Gastrocnemius medialis (tissue), 4 donors: ENCODE data around the gene GUCY1A1. TPM values are rescaled to one million over a fixed set of nuclear protein-coding genes. Genes with fewer than 3 reads are reported as not detected.

Source experiments
- ATAC-seq, 2 donors: fragments of 150-250 bp; one replicate each; pipeline ENCODE4 v1.9.1; 2016
- DNase-seq, 2 donors: peaks; one replicate each; pipeline ENCODE4 v3.0.0-alpha.2; 2019
- H3K27ac ChIP-seq, 4 donors: fragments of 200-600 bp; sonication (generic); 1 replicate in 1 of 4; 2 replicates in 3 of 4; pipeline ENCODE4 v1.5.1; 2016 to 2018; ENCODE audit warnings: mild to moderate bottlenecking in 2 of 4, moderate library complexity in 1 of 4
- H3K27me3 ChIP-seq, 3 donors: fragments of 200-600 bp; sonication (generic) in 2 of 3; 1 replicate in 1 of 3; 2 replicates in 2 of 3; pipeline versions ENCODE4 v1.5.1 to v1.6.0; 2016 to 2019; ENCODE audit warnings: mild to moderate bottlenecking in 1 of 3, moderate library complexity in 1 of 3
- H3K36me3 ChIP-seq, 2 donors: fragments of 200-600 bp; sonication (generic) in 1 of 2; one replicate each; pipeline ENCODE4 v1.5.1; 2017 to 2018
- H3K4me1 ChIP-seq, 2 donors: fragments of 200-600 bp; sonication (generic) in 1 of 2; one replicate each; pipeline ENCODE4 v1.5.1; 2016 to 2017; ENCODE audit warnings: mild to moderate bottlenecking in 2 of 2
- H3K4me3 ChIP-seq, 4 donors: fragments of 200-600 bp; sonication (generic) in 3 of 4; 1 replicate in 1 of 4; 2 replicates in 3 of 4; pipeline ENCODE4 v1.5.1; 2016 to 2019; ENCODE audit warnings: mild to moderate bottlenecking in 2 of 4
- H3K9me3 ChIP-seq, 3 donors: fragments of 200-600 bp; sonication (generic) in 2 of 3; 1 replicate in 1 of 3; 2 replicates in 2 of 3; pipeline ENCODE4 v1.5.1; 2016 to 2019
- POLR2A ChIP-seq, 2 donors: fragments of 450-650 bp; IDR thresholded peaks; one replicate each; pipeline ENCODE4 v1.6.1; 2017; ENCODE audit warnings: antibody characterized with exemption in 2 of 2, mild to moderate bottlenecking in 2 of 2, moderate library complexity in 2 of 2
- in situ Hi-C, 4 donors: fragments of 200-750 bp; cut with MboI; loops; one replicate each; pipeline versions ENCODE4 v1.15.0 to v1.8.0; 2017; ENCODE audit warnings: low sequenced_read_pairs in 4 of 4
- intact Hi-C: fragments of 100-400 bp; cut with DNase I; formaldehyde crosslinking; loops from one replicate; pipeline ENCODE4 v1.15.1; 2023; ENCODE audit warnings: low total_unique reads
- total RNA-seq, 4 donors: library from RNA; depleted of rRNA; stranded (reverse); fragments of >200 nt; gene quantifications; one replicate each; pipeline versions ENCODE4 v1.1.0 to v1.2.3, GENCODE V29; 2016
- TF ChIP-seq, protein P1 (sequence below), 5 experiments: fragments of 450-650 bp in 3 of 5; fragments of 200-600 bp in 2 of 5; sonication (generic) in 2 of 5; IDR thresholded peaks in 4 of 5; conservative IDR thresholded peaks in 1 of 5; 1 replicate in 4 of 5; 2 replicates in 1 of 5; pipeline ENCODE4 v1.5.1; 2016 to 2019; ENCODE audit warnings: antibody characterized with exemption in 5 of 5, mild to moderate bottlenecking in 3 of 5, moderate library complexity in 3 of 5

The GUCY1A1 gene
- total RNA-seq, 4 donors from 2014 or later, result 5.8 to 15.5 (median 9.6) TPM

DNA sequence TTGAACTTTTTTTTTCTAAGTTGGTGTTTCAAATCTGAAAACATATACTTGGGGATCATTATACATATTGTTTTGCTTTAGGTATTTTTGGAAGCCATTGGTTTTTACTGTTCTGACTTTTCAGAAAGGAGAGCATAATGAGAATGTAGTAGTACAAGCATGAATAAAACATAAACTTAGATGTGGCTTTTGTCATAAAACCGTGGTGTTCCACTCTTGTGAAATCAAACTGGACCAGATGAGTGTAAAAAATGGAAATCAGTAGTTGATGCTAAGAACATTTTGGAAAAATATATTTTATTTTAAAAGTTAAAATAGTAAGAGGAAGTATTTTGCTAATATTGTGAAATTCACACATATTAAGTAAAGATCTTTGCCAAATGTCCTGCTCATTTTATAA lies 29.6 kb downstream of the GUCY1A1 start:
- DNase-seq (no peak), ATAC-seq (no peak)
- peaks cover 0 to 6% of the 10 kb centered on the region in 2 donors for H3K4me1 ChIP-seq
- H3K4me3 ChIP-seq, result no peak overlapping the region
- no peak overlapping the region for H3K27ac ChIP-seq
- TF ChIP-seq POLR2A (IDR thresholded peaks at IDR 0.05), result no peak
- TF ChIP-seq, protein P1, sequence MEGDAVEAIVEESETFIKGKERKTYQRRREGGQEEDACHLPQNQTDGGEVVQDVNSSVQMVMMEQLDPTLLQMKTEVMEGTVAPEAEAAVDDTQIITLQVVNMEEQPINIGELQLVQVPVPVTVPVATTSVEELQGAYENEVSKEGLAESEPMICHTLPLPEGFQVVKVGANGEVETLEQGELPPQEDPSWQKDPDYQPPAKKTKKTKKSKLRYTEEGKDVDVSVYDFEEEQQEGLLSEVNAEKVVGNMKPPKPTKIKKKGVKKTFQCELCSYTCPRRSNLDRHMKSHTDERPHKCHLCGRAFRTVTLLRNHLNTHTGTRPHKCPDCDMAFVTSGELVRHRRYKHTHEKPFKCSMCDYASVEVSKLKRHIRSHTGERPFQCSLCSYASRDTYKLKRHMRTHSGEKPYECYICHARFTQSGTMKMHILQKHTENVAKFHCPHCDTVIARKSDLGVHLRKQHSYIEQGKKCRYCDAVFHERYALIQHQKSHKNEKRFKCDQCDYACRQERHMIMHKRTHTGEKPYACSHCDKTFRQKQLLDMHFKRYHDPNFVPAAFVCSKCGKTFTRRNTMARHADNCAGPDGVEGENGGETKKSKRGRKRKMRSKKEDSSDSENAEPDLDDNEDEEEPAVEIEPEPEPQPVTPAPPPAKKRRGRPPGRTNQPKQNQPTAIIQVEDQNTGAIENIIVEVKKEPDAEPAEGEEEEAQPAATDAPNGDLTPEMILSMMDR (IDR thresholded peaks at IDR 0.05 in 4 of 5, conservative IDR thresholded peaks at IDR 0.05 in 1 of 5), result no peak
- no peaks in the 10 kb centered on the region for H3K27me3 ChIP-seq
- intact Hi-C loops, result loop anchor here (10.0 kb wide), 1 partner anchor 69 kb away; no protein-coding TSS in a partner anchor
- in situ Hi-C loops, result no loop called here
- no peaks in the 10 kb centered on the region for H3K9me3 ChIP-seq
- no peaks in the 10 kb centered on the region for H3K36me3 ChIP-seq

DNA sequence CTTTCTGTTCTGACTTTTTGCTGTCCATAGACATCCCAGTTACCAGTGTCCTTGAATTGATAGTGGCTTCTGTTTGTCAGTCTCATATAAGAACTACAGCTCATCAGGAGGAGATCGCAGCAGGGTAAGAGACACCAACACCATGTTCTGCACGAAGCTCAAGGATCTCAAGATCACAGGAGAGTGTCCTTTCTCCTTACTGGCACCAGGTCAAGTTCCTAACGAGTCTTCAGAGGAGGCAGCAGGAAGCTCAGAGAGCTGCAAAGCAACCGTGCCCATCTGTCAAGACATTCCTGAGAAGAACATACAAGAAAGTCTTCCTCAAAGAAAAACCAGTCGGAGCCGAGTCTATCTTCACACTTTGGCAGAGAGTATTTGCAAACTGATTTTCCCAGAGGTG lies 30.1 kb downstream of the GUCY1A1 start:
- H3K36me3 ChIP-seq, result no peaks in the 10 kb centered on the region
- no peak overlapping the region for H3K4me3 ChIP-seq
- TF ChIP-seq, protein P1 (IDR thresholded peaks at IDR 0.05 in 4 of 5, conservative IDR thresholded peaks at IDR 0.05 in 1 of 5), result no peak
- TF ChIP-seq POLR2A (IDR thresholded peaks at IDR 0.05), result no peak
- intact Hi-C loops, result loop anchor here (10.0 kb wide), 1 partner anchor 68 kb away; no protein-coding TSS in a partner anchor
- no peaks in the 10 kb centered on the region for H3K9me3 ChIP-seq
- no peak for ATAC-seq
- DNase-seq, result no peak
- H3K27ac ChIP-seq, result no peak overlapping the region
- in situ Hi-C loops, result no loop called here
- no peaks in the 10 kb centered on the region for H3K27me3 ChIP-seq
- H3K4me1 ChIP-seq, result peaks cover 0 to 6% of the 10 kb centered on the region in 2 donors

DNA sequence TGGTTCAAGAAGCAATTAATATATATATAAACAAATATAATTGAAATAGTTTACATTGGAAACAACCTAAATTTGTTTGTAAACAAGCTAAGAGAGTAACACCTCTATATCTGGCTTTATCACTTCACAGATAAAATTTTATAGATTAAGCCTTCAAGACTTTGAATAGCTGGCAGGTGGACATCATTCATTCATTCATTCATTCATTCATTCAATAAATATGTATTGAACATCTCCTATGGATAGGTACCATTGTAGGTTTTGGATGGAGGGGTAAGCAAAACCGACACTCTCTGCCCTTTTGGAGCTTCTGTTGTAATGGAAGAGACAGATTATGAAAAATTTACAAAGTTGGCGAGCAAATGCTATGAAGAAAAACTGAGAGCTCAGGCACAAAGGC lies 35.2 kb downstream of the GUCY1A1 start:
- in situ Hi-C loops (no loop called here), intact Hi-C loops (no loop called here)
- no peak for TF ChIP-seq POLR2A (IDR thresholded peaks at IDR 0.05)
- TF ChIP-seq, protein P1 (IDR thresholded peaks at IDR 0.05 in 4 of 5, conservative IDR thresholded peaks at IDR 0.05 in 1 of 5), result no peak
- H3K27ac ChIP-seq, result no peak overlapping the region
- H3K4me1 ChIP-seq, result no peaks in the 10 kb centered on the region
- DNase-seq, result no peak
- no peaks in the 10 kb centered on the region for H3K9me3 ChIP-seq
- no peaks in the 10 kb centered on the region for H3K27me3 ChIP-seq
- H3K36me3 ChIP-seq, result no peaks in the 10 kb centered on the region
- no peak overlapping the region for H3K4me3 ChIP-seq
- ATAC-seq, result no peak

DNA sequence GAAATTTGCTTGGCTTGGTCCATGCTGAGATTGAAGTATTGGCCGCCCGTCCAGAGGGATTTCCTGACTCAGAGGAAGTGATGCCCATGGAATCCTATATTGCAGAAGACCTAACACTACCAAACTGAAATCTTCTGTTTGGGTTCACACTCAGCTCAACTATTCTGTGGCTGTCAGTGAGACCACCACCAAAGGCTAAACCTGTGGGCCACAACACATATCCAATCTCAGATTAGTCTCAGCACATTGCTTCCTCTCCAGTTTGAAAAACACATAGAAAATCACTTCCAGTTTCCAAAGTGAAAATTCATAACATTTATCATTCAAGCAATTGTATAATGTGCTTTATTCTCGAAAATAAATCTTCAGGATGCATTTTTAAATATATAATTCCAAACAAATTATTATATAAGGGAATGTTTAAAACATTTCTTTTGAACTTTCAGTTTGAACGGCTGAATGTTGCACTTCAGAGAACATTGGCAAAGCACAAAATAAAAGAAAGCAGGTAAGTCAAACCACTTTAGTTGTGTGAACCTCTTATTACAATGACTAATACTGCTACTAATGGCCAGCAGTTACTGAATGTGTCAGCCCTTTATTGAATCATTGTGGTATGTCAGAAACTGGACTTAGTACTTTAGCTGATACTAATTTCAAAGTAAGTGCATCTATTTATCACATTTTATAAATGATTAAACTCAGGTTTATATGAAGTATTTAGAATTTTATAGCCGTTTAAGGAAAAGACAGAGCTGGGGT lies 37.0 kb downstream of the GUCY1A1 start:
- Histone ChIP-seq H3K4me1 (no peaks in the 10 kb centered on the region), H3K27me3 (no peaks in the 10 kb centered on the region), H3K4me3 (no peak overlapping the region), H3K9me3 (no peaks in the 10 kb centered on the region), H3K27ac (no peak overlapping the region), H3K36me3 (no peaks in the 10 kb centered on the region)
- DNase-seq, result no peak
- TF ChIP-seq, protein P1 (IDR thresholded peaks at IDR 0.05 in 4 of 5, conservative IDR thresholded peaks at IDR 0.05 in 1 of 5), result no peak
- TF ChIP-seq POLR2A (IDR thresholded peaks at IDR 0.05), result no peak
- intact Hi-C loops, result no loop called here
- no peak for ATAC-seq
- in situ Hi-C loops, result no loop called here
